Measurements from ENCODE around the gene PIGR. TPM values are rescaled to one million over a fixed set of nuclear protein-coding genes. Genes with fewer than 3 reads are reported as not detected.

PIGR gene
- total and polyA plus RNA-seq, 7 donors: 0.06 to 0.64 (median 0.48) TPM

- TF ChIP-seq CTCF (IDR thresholded peaks at IDR 0.05): no peak
These were observed 36.4 kb downstream of the PIGR start for GRCh38 chr1:206909883-206910318.

GRCh38 chr1:206909161-206909882 is 36.9 kb downstream of the PIGR start:
- 0 to 2% (median 1%) methylated on average over 33 to 69 of the region's 69 CpGs for WGBS, 3 donors
- no peak for TF ChIP-seq CTCF (IDR thresholded peaks at IDR 0.05)
- no peak overlapping the region for H3K27ac ChIP-seq
- DNase-seq (peak; percentile 64 to 66), ATAC-seq (peak; percentile 48 to 82 (median 72))
- intact Hi-C loops (cut with DNase I): loop anchor here in 1 of 2 donors (5.0 kb wide), 1 partner anchor 42 kb away; the partner anchor contains the start of gene IL20
- H3K4me1 ChIP-seq: peaks cover 3% of the 10 kb centered on the region
- peaks cover 0 to 4% (median 0%) of the 10 kb centered on the region in 3 donors for H3K27me3 ChIP-seq (ENCODE audit: insufficient read depth in 3 of 3, low read length in 2 of 3)
- no peaks in the 10 kb centered on the region for H3K36me3 ChIP-seq (ENCODE audit: insufficient read depth in 1 of 2, low read depth in 1 of 2)
- H3K9me3 ChIP-seq: no peaks in the 10 kb centered on the region
- H3K4me3 ChIP-seq: peak overlapping the region; percentile 69

More at GRCh38 chr1:206909883-206910318, 36.4 kb downstream of the PIGR start:
- H3K36me3 ChIP-seq (ENCODE audit: insufficient read depth in 1 of 2, low read depth in 1 of 2): no peaks in the 10 kb centered on the region
- H3K4me1 ChIP-seq: peaks cover 3% of the 10 kb centered on the region
- intact Hi-C loops (cut with DNase I): loop anchor here (2.0 to 10.0 kb wide), 8 partner anchors 43 to 435 kb away; partner anchors contain the start of genes IL20 (in 2 of the 2) and IKBKE (in 1 of the 2)
- H3K27ac ChIP-seq: no peak overlapping the region
- WGBS, 3 donors: 23 to 26% (median 26%) methylated on average over 14 of the region's 14 CpGs
- ATAC-seq (peak; percentile 9 to 47 (median 43)), DNase-seq (peak in 1 of 2 donors; percentile 42)
- peaks cover 0 to 4% (median 0%) of the 10 kb centered on the region in 3 donors for H3K27me3 ChIP-seq (ENCODE audit: insufficient read depth in 3 of 3, low read length in 2 of 3)
- H3K9me3 ChIP-seq: no peaks in the 10 kb centered on the region
- peak overlapping the region; percentile 69 for H3K4me3 ChIP-seq

- H3K27me3 ChIP-seq (ENCODE audit: insufficient read depth in 3 of 3, low read length in 2 of 3): peaks cover 0 to 4% (median 0%) of the 10 kb centered on the region in 3 donors
- no peak for TF ChIP-seq CTCF (IDR thresholded peaks at IDR 0.05)
- no peak overlapping the region for H3K27ac ChIP-seq
- 91 to 96% (median 96%) methylated on average over 10 of the region's 10 CpGs for WGBS, 3 donors
- no peak for ATAC-seq
- no peaks in the 10 kb centered on the region for H3K36me3 ChIP-seq (ENCODE audit: insufficient read depth in 1 of 2, low read depth in 1 of 2)
- intact Hi-C loops (cut with DNase I): loop anchor here in 1 of 2 donors (5.0 kb wide), 1 partner anchor 41 kb away; the partner anchor contains the start of gene IL20
- no peak overlapping the region for H3K4me3 ChIP-seq
- no peaks in the 10 kb centered on the region for H3K9me3 ChIP-seq
- H3K4me1 ChIP-seq: peaks cover 3% of the 10 kb centered on the region
- DNase-seq: no peak
These were observed 38.2 kb downstream of the PIGR start for GRCh38 chr1:206908038-206908437.

GRCh38 chr1:206907304-206907991 is 38.8 kb downstream of the PIGR start:
- H3K27me3 ChIP-seq (ENCODE audit: insufficient read depth in 3 of 3, low read length in 2 of 3): peaks cover 0 to 4% (median 0%) of the 10 kb centered on the region in 3 donors
- H3K27ac ChIP-seq: no peak overlapping the region
- peaks cover 3% of the 10 kb centered on the region for H3K4me1 ChIP-seq
- DNase-seq (peak; percentile 28 to 53), ATAC-seq (peak in 1 of 4 donors; percentile 21)
- H3K4me3 ChIP-seq: no peak overlapping the region
- intact Hi-C loops (cut with DNase I): loop anchor here in 1 of 2 donors (5.0 kb wide), 1 partner anchor 40 kb away; the partner anchor contains the start of gene IL20
- H3K9me3 ChIP-seq: no peaks in the 10 kb centered on the region
- no peak for TF ChIP-seq CTCF (IDR thresholded peaks at IDR 0.05)
- no peaks in the 10 kb centered on the region for H3K36me3 ChIP-seq (ENCODE audit: insufficient read depth in 1 of 2, low read depth in 1 of 2)
- 67 to 74% (median 73%) methylated on average over 23 of the region's 23 CpGs for WGBS, 3 donors
